ENCODE results near the gene RSAD2. TPM values are rescaled to one million over a fixed set of nuclear protein-coding genes. Genes with fewer than 3 reads are reported as not detected.

RSAD2 gene
- total and polyA plus RNA-seq, 2 donors (not counting 3 experiments of a cell fraction or from before 2014, with no cell fraction given) = 0.03 to 0.18 TPM

DNA sequence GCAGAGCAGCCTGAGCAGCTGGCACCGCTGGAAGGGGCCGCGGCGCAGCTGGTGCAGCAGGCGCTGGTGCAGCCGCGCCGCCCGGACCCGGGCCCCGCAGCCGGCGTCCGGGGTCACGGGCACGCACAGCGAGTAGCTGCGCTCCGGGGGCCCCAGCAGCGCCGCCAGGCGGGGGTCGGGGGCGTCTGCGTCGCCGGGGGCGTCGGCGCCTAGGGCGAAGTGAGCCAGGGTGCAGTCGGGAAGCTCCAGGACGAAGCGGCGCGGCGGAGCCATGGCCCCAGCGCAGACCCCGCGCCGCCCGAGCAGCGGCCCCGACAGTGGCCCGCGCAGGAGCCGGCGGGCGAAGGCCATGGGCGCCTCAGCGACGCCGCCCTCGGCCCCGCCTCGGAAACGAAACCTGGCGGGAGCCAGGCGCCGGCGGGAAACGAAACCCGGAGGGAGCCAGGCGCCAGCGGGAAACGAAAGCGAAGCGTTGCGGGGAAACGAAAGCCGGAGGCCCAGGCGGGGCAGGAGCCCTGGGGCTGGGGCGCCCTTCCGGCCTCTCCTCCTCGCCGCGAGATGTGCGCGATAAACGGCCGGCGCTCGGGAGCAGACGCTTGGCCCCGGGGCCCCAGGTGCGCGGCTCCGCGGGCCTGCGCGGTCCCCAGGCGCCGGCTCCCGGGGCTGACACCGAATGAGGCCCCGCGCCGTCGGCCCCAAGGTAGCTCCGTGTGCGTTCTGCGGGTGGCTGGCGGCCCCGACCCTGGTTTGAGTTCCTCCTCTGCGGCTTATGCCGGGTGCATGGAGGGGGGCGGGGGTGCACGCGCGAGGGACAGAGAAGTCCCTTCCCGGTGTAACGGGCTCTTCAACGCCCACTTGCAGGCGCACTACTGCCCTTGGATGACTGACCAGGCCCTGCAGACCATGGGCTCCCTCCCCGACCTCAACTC is 12.0 kb upstream of the RSAD2 start, which contains the start of gene CMPK2:
TSS of gene CMPK2 (minus strand) at position 562 of the 929 bp plus-strand sequence. CDS start at position 351, 211 bp downstream.
- Histone ChIP-seq H3K9me1 (replicated peaks; ENCODE audit: control insufficient read depth, extremely low read depth, insufficient read depth, low read length) (no peaks in the 10 kb centered on the region), H3K4me3 (replicated peaks in 1 of 3; ENCODE audit: insufficient read depth in 1 of 3, low read depth in 1 of 3, low read length in 3 of 3) (peak within 1 kb of the TSS; percentile 35 to 55 (median 44)), H3K4me1 (ENCODE audit: control insufficient read depth, extremely low read depth, insufficient read depth, low read length) (peaks cover 4% of the 10 kb centered on the region), H3K4me2 (ENCODE audit: insufficient read depth, low read length) (peak within 1 kb of the TSS; percentile 29), H3K36me3 (ENCODE audit: control insufficient read depth in 2 of 2, extremely low read depth in 1 of 2, insufficient read depth in 2 of 2, low read length in 2 of 2) (no peaks in the 10 kb centered on the region), H3K9me3 (replicated peaks; ENCODE audit: control insufficient read depth, insufficient read depth, low read length) (no peaks in the 10 kb centered on the region), H3K27me3 (ENCODE audit: control insufficient read depth in 2 of 2, insufficient read depth in 2 of 2, low read length in 2 of 2) (peaks cover 6 to 7% of the 10 kb centered on the region in 2 experiments), H3K79me2 (ENCODE audit: control insufficient read depth, insufficient read depth, low read length) (no peaks in the 10 kb centered on the region), H2AFZ (ENCODE audit: low read depth, low read length) (peak within 1 kb of the TSS; percentile 16), H3K9ac (replicated peaks; ENCODE audit: extremely low read depth, insufficient read depth, low read length) (peak within 1 kb of the TSS; percentile 60), H3K27ac (ENCODE audit: insufficient read depth, low read depth, low read length) (no peak within 1 kb of the TSS), H4K20me1 (replicated peaks; ENCODE audit: control insufficient read depth, extremely low read depth, insufficient read depth, low read length) (no peaks in the 10 kb centered on the region)
- dilution Hi-C loops (cut with MboI; ENCODE audit: extremely low pct_ligation_motif_present, low sequenced_read_pairs) (no loop called here), intact Hi-C loops (cut with micrococcal nuclease) (loop anchor here (1.0 kb wide), 1 partner anchor 39 kb away; no protein-coding TSS in a partner anchor)
- POLR2A ChIA-PET = no interaction called here
- CTCF ChIA-PET = interaction anchor here (1.4 to 2.1 kb wide), 2 partner anchors 32 to 179 kb away, joined by 4 to 8 read pairs; no protein-coding TSS in a partner anchor
- TF ChIP-seq, protein P1, sequence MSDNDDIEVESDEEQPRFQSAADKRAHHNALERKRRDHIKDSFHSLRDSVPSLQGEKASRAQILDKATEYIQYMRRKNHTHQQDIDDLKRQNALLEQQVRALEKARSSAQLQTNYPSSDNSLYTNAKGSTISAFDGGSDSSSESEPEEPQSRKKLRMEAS (IDR thresholded peaks at IDR 0.05; ENCODE audit: insufficient read depth, insufficient read length) = no peak
- TF ChIP-seq EZH2 (IDR thresholded peaks at IDR 0.05; ENCODE audit: borderline replicate concordance, low read depth, low read length, severe bottlenecking) = peak; percentile 47
- TF ChIP-seq, protein P2, sequence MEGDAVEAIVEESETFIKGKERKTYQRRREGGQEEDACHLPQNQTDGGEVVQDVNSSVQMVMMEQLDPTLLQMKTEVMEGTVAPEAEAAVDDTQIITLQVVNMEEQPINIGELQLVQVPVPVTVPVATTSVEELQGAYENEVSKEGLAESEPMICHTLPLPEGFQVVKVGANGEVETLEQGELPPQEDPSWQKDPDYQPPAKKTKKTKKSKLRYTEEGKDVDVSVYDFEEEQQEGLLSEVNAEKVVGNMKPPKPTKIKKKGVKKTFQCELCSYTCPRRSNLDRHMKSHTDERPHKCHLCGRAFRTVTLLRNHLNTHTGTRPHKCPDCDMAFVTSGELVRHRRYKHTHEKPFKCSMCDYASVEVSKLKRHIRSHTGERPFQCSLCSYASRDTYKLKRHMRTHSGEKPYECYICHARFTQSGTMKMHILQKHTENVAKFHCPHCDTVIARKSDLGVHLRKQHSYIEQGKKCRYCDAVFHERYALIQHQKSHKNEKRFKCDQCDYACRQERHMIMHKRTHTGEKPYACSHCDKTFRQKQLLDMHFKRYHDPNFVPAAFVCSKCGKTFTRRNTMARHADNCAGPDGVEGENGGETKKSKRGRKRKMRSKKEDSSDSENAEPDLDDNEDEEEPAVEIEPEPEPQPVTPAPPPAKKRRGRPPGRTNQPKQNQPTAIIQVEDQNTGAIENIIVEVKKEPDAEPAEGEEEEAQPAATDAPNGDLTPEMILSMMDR (IDR thresholded peaks at IDR 0.05; ENCODE audit: extremely low read depth in 1 of 2, insufficient read depth in 1 of 2, low read depth in 1 of 2, low read length in 2 of 2) = peak in 1 of 2 donors; percentile 12
- no TSS peak for BruUV-seq (replicated peaks)
- peak; percentile 13 for DNase-seq (ENCODE audit: low read depth, low spot score)
- FAIRE-seq = no peak
